Activated naive CD8-positive, alpha-beta T cell treated with anti-CD3 and anti-CD28 coated beads for 36 hours (primary cell): ENCODE data around the gene AQP10. TPM values are rescaled to one million over a fixed set of nuclear protein-coding genes. Genes with fewer than 3 reads are reported as not detected.
"Not testable (repeated sequence)": the region's sequence is repeated elsewhere in the genome, so short reads cannot be mapped to it uniquely, and the experiment has no call there.

ENCODE experiments used
- DNase-seq: peaks from one replicate; pipeline ENCODE4 v3.0.0; 2021
- H3K27ac Mint-ChIP-seq: one replicate; pipeline ENCODE4 v1.8.0; 2022; ENCODE audit warnings: mild to moderate bottlenecking, moderate library complexity, mixed read lengths
- H3K27me3 Mint-ChIP-seq: one replicate; pipeline ENCODE4 v1.8.0; 2022; ENCODE audit warnings: mild to moderate bottlenecking, mixed read lengths
- H3K36me3 Mint-ChIP-seq: one replicate; pipeline ENCODE4 v1.8.0; 2021; ENCODE audit warnings: mild to moderate bottlenecking, mixed read lengths
- H3K4me1 Mint-ChIP-seq: one replicate; pipeline ENCODE4 v1.8.0; 2021; ENCODE audit warnings: mixed read lengths
- H3K4me3 Mint-ChIP-seq: one replicate; pipeline ENCODE4 v1.8.0; 2022; ENCODE audit warnings: mild to moderate bottlenecking, moderate library complexity, mixed read lengths
- H3K9me3 Mint-ChIP-seq: one replicate; pipeline ENCODE4 v1.8.0; 2022; ENCODE audit warnings: mixed read lengths
- total RNA-seq, 2 experiments: library from RNA; stranded (reverse); gene quantifications; one replicate each; pipeline ENCODE4 v1.2.3, GENCODE V29; 2021

The AQP10 gene
- total RNA-seq, 2 experiments from 2014 or later = not detected

GRCh38 chr1:154312229-154313065 lies 8.4 kb upstream of the AQP10 start:
- H3K9me3 Mint-ChIP-seq, H3K4me1 Mint-ChIP-seq, H3K27me3 Mint-ChIP-seq, H3K4me3 Mint-ChIP-seq, DNase-seq, H3K36me3 Mint-ChIP-seq, H3K27ac Mint-ChIP-seq: not testable (repeated sequence)

- H3K27me3 Mint-ChIP-seq = no peaks in the 10 kb centered on the region
- H3K27ac Mint-ChIP-seq = no peak overlapping the region
- peaks cover 3% of the 10 kb centered on the region for H3K36me3 Mint-ChIP-seq
- no peak for DNase-seq
- no peak overlapping the region for H3K4me3 Mint-ChIP-seq
- peaks cover 5% of the 10 kb centered on the region for H3K9me3 Mint-ChIP-seq
- H3K4me1 Mint-ChIP-seq = peaks cover 1% of the 10 kb centered on the region
Measured at GRCh38 chr1:154313066-154313356, 7.9 kb upstream of the AQP10 start.

- H3K36me3 Mint-ChIP-seq, H3K4me3 Mint-ChIP-seq, H3K27me3 Mint-ChIP-seq, H3K27ac Mint-ChIP-seq, H3K4me1 Mint-ChIP-seq, DNase-seq, H3K9me3 Mint-ChIP-seq: not testable (repeated sequence)
Measured at GRCh38 chr1:154314226-154314625, 6.7 kb upstream of the AQP10 start.

GRCh38 chr1:154316704-154317103 lies 4.2 kb upstream of the AQP10 start:
- peaks cover 5% of the 10 kb centered on the region for H3K9me3 Mint-ChIP-seq
- peaks cover 3% of the 10 kb centered on the region for H3K36me3 Mint-ChIP-seq
- H3K27ac Mint-ChIP-seq = no peak overlapping the region

GRCh38 chr1:154318386-154318785 lies 2.5 kb upstream of the AQP10 start:
- H3K4me3 Mint-ChIP-seq = no peak overlapping the region
- H3K36me3 Mint-ChIP-seq = peaks cover 3% of the 10 kb centered on the region
- no peak overlapping the region for H3K27ac Mint-ChIP-seq
- no peaks in the 10 kb centered on the region for H3K4me1 Mint-ChIP-seq
- H3K27me3 Mint-ChIP-seq = no peaks in the 10 kb centered on the region
- peaks cover 5% of the 10 kb centered on the region for H3K9me3 Mint-ChIP-seq
- no peak for DNase-seq

More at GRCh38 chr1:154316704-154317103, 4.2 kb upstream of the AQP10 start:
- Mint-ChIP-seq H3K4me1 (no peaks in the 10 kb centered on the region), H3K27me3 (no peaks in the 10 kb centered on the region), H3K4me3 (no peak overlapping the region)
- no peak for DNase-seq

- not testable (repeated sequence) for DNase-seq, H3K4me3 Mint-ChIP-seq, H3K27me3 Mint-ChIP-seq, H3K27ac Mint-ChIP-seq, H3K36me3 Mint-ChIP-seq, H3K9me3 Mint-ChIP-seq, H3K4me1 Mint-ChIP-seq
Measured at GRCh38 chr1:154321609-154321934, 679 bp downstream of the AQP10 start.

GRCh38 chr1:154323493-154323892 lies 2.6 kb downstream of the AQP10 start:
- H3K4me3 Mint-ChIP-seq = no peak overlapping the region
- no peaks in the 10 kb centered on the region for H3K9me3 Mint-ChIP-seq
- no peaks in the 10 kb centered on the region for H3K36me3 Mint-ChIP-seq
- DNase-seq = no peak
- H3K27ac Mint-ChIP-seq = no peak overlapping the region
- H3K27me3 Mint-ChIP-seq = no peaks in the 10 kb centered on the region
- peaks cover 23% of the 10 kb centered on the region for H3K4me1 Mint-ChIP-seq

GRCh38 chr1:154324241-154324640 lies 3.3 kb downstream of the AQP10 start:
- no peaks in the 10 kb centered on the region for H3K27me3 Mint-ChIP-seq

GRCh38 chr1:154324669-154325582 lies 4.0 kb downstream of the AQP10 start, which contains the start of gene ATP8B2:
ATP8B2 (plus strand) TSS chr1:154325525; CDS start chr1:154328142, 2,617 bp downstream.
- no peaks in the 10 kb centered on the region for H3K9me3 Mint-ChIP-seq
- H3K4me3 Mint-ChIP-seq = peak within 1 kb of the TSS; percentile 99
- H3K27ac Mint-ChIP-seq = peak within 1 kb of the TSS; percentile 94
- H3K4me1 Mint-ChIP-seq = peaks cover 33% of the 10 kb centered on the region
- H3K27me3 Mint-ChIP-seq = no peaks in the 10 kb centered on the region
- peak; percentile 84 for DNase-seq
- H3K36me3 Mint-ChIP-seq = peaks cover 3% of the 10 kb centered on the region

More at GRCh38 chr1:154324241-154324640, 3.3 kb downstream of the AQP10 start:
- Mint-ChIP-seq H3K36me3 (no peaks in the 10 kb centered on the region), H3K4me3 (peak overlapping the region; percentile 99), H3K27ac (peak overlapping the region; percentile 45), H3K4me1 (peaks cover 26% of the 10 kb centered on the region), H3K9me3 (no peaks in the 10 kb centered on the region)
- no peak for DNase-seq

- H3K27me3 Mint-ChIP-seq = no peaks in the 10 kb centered on the region
- H3K9me3 Mint-ChIP-seq = no peaks in the 10 kb centered on the region
- H3K36me3 Mint-ChIP-seq = peaks cover 11% of the 10 kb centered on the region
- peaks cover 43% of the 10 kb centered on the region for H3K4me1 Mint-ChIP-seq
- H3K4me3 Mint-ChIP-seq = peak overlapping the region; percentile 99
- DNase-seq = peak; percentile 52
- peak overlapping the region; percentile 91 for H3K27ac Mint-ChIP-seq
Measured at GRCh38 chr1:154325583-154326545, 5.0 kb downstream of the AQP10 start.

GRCh38 chr1:154326546-154327465 lies 5.9 kb downstream of the AQP10 start:
- DNase-seq = peak; percentile 30
- Mint-ChIP-seq H3K27me3 (no peaks in the 10 kb centered on the region), H3K4me1 (peaks cover 44% of the 10 kb centered on the region), H3K36me3 (peaks cover 14% of the 10 kb centered on the region), H3K4me3 (peak overlapping the region; percentile 99), H3K9me3 (no peaks in the 10 kb centered on the region), H3K27ac (peak overlapping the region; percentile 91)

GRCh38 chr1:154327466-154328317 lies 6.8 kb downstream of the AQP10 start:
- H3K27me3 Mint-ChIP-seq = no peaks in the 10 kb centered on the region
- peaks cover 44% of the 10 kb centered on the region for H3K4me1 Mint-ChIP-seq
- peak overlapping the region; percentile 67 for H3K27ac Mint-ChIP-seq
- peak overlapping the region; percentile 80 for H3K4me3 Mint-ChIP-seq
- peak; percentile 29 for DNase-seq
- peaks cover 14% of the 10 kb centered on the region for H3K36me3 Mint-ChIP-seq
- H3K9me3 Mint-ChIP-seq = no peaks in the 10 kb centered on the region
